Fibroblast of lung (primary cell): ENCODE data around the gene LKAAEAR1. TPM values are rescaled to one million over a fixed set of nuclear protein-coding genes. Genes with fewer than 3 reads are reported as not detected.

ENCODE experiments used
- DNase-seq, 2 donors: peaks; one replicate each; pipeline versions ENCODE4 v3.0.0 to v3.0.0-alpha.2; 2010; ENCODE audit warnings: low read depth in 2 of 2
- H2AFZ ChIP-seq: 2 replicates; pipeline ENCODE4 v1.5.1; 2012; ENCODE audit warnings: low read length, control low read depth, inconsistent platforms
- H3K27ac ChIP-seq: 2 replicates; pipeline ENCODE4 v1.5.1; 2011; ENCODE audit warnings: low read length, control low read depth; ENCODE audit not compliant: insufficient read depth
- H3K27me3 ChIP-seq: 2 replicates; pipeline ENCODE4 v1.5.1; 2011; ENCODE audit warnings: mild to moderate bottlenecking, low read length; ENCODE audit not compliant: control insufficient read depth, insufficient read depth
- H3K36me3 ChIP-seq: 2 replicates; pipeline ENCODE4 v1.5.1; 2011; ENCODE audit warnings: low read length; ENCODE audit not compliant: control insufficient read depth, insufficient read depth
- H3K4me1 ChIP-seq: 2 replicates; pipeline ENCODE4 v1.5.1; 2011; ENCODE audit warnings: low read length; ENCODE audit not compliant: control insufficient read depth, insufficient read depth; ENCODE audit errors: extremely low read depth
- H3K4me2 ChIP-seq: 2 replicates; pipeline ENCODE4 v1.5.1; 2011; ENCODE audit warnings: low read length, control low read depth; ENCODE audit not compliant: insufficient read depth; ENCODE audit errors: extremely low read depth
- H3K4me3 ChIP-seq, 4 experiments: fragments of 200-600 bp in 1 of 4; sonication (generic) in 1 of 4; replicated peaks in 1 of 4; 2 replicates each; pipeline ENCODE4 v1.5.1; 2011 to 2016; ENCODE audit warnings: low read length in 4 of 4, low read depth in 3 of 4, mild to moderate bottlenecking in 3 of 4, control low read depth in 2 of 4, inconsistent platforms in 1 of 4, mixed read lengths in 1 of 4; ENCODE audit not compliant: insufficient read depth in 1 of 4; ENCODE audit errors: control extremely low read depth in 1 of 4
- H3K79me2 ChIP-seq: 2 replicates; pipeline ENCODE4 v1.5.1; 2012; ENCODE audit warnings: mild to moderate bottlenecking, low read length, inconsistent platforms; ENCODE audit not compliant: control insufficient read depth, insufficient read depth
- H3K9ac ChIP-seq: 2 replicates; pipeline ENCODE4 v1.5.1; 2011; ENCODE audit warnings: mild to moderate bottlenecking, low read length, control low read depth; ENCODE audit not compliant: insufficient read depth
- H3K9me3 ChIP-seq: 2 replicates; pipeline ENCODE4 v1.5.1; 2012; ENCODE audit warnings: low read depth, low read length; ENCODE audit not compliant: control insufficient read depth, insufficient read depth
- H4K20me1 ChIP-seq: 2 replicates; pipeline ENCODE4 v1.5.1; 2011; ENCODE audit warnings: low read length; ENCODE audit not compliant: control insufficient read depth, insufficient read depth; ENCODE audit errors: extremely low read depth
- CTCF ChIP-seq, 2 donors: IDR thresholded peaks in 1 of 2; conservative IDR thresholded peaks in 1 of 2; 1 replicate in 1 of 2; 2 replicates in 1 of 2; pipeline ENCODE4 v1.5.1; 2011 to 2012; ENCODE audit warnings: low read length in 2 of 2, control low read depth in 1 of 2, inconsistent platforms in 1 of 2, low read depth in 1 of 2, mild to moderate bottlenecking in 1 of 2
- EZH2 ChIP-seq: IDR thresholded peaks from 2 replicates; pipeline ENCODE4 v1.5.1; 2012; ENCODE audit warnings: low read length, control low read depth, mild to moderate bottlenecking; ENCODE audit errors: missing control alignments
- polyA plus RNA-seq, 2 donors: library from polyadenylated mRNA; depleted of rRNA in 1 of 2; stranded (reverse) in 1 of 2; unstranded in 1 of 2; fragments of >200 nt; gene quantifications; 2 replicates each; pipeline ENCODE4 v1.2.1, GENCODE V29; 2011 to 2012; ENCODE audit warnings: missing spikeins in 1 of 2
- total RNA-seq: library from RNA; depleted of rRNA; stranded (reverse); fragments of >200 nt; gene quantifications from 2 replicates; pipeline ENCODE4 v1.2.1, GENCODE V29; 2014

Gene LKAAEAR1
- total and polyA plus RNA-seq, 2 donors (not counting 1 experiment from before 2014, with no cell fraction given) = not detected

GRCh38 chr20:64093013-64093503 lies 8.9 kb upstream of the LKAAEAR1 start:
- Histone ChIP-seq H2AFZ (no peak overlapping the region), H3K4me1 (no peaks in the 10 kb centered on the region), H3K9me3 (no peaks in the 10 kb centered on the region), H3K4me2 (no peak overlapping the region), H3K27me3 (no peaks in the 10 kb centered on the region), H3K9ac (no peak overlapping the region), H3K36me3 (no peaks in the 10 kb centered on the region), H3K79me2 (no peaks in the 10 kb centered on the region), H3K4me3 (no peak overlapping the region), H3K27ac (no peak overlapping the region), H4K20me1 (no peaks in the 10 kb centered on the region)
- no peak for TF ChIP-seq EZH2
- TF ChIP-seq CTCF (conservative IDR thresholded peaks at IDR 0.05 in 1 of 2, IDR thresholded peaks at IDR 0.05 in 1 of 2; ENCODE audit: low read depth in 1 of 2, low read length in 2 of 2) = no peak
- DNase-seq = no peak

- Histone ChIP-seq H3K36me3 (no peaks in the 10 kb centered on the region), H2AFZ (no peak overlapping the region), H3K27me3 (no peaks in the 10 kb centered on the region), H3K9ac (no peak overlapping the region), H3K9me3 (no peaks in the 10 kb centered on the region), H4K20me1 (no peaks in the 10 kb centered on the region), H3K27ac (no peak overlapping the region), H3K4me3 (no peak overlapping the region), H3K4me1 (no peaks in the 10 kb centered on the region), H3K79me2 (no peaks in the 10 kb centered on the region), H3K4me2 (no peak overlapping the region)
- TF ChIP-seq CTCF (conservative IDR thresholded peaks at IDR 0.05 in 1 of 2, IDR thresholded peaks at IDR 0.05 in 1 of 2; ENCODE audit: low read depth in 1 of 2, low read length in 2 of 2) (no peak), EZH2 (no peak)
- no peak for DNase-seq
Observed at GRCh38 chr20:64092258-64093012, 8.2 kb upstream of the LKAAEAR1 start.

- H3K9ac ChIP-seq = no peak overlapping the region
- no peak overlapping the region for H3K27ac ChIP-seq
- no peak overlapping the region for H3K4me3 ChIP-seq
- H3K79me2 ChIP-seq = no peaks in the 10 kb centered on the region
- no peaks in the 10 kb centered on the region for H3K9me3 ChIP-seq
- H3K36me3 ChIP-seq = no peaks in the 10 kb centered on the region
- H2AFZ ChIP-seq = no peak overlapping the region
- DNase-seq = no peak
- H3K4me2 ChIP-seq = no peak overlapping the region
- H3K4me1 ChIP-seq = no peaks in the 10 kb centered on the region
- H4K20me1 ChIP-seq = no peaks in the 10 kb centered on the region
- H3K27me3 ChIP-seq = no peaks in the 10 kb centered on the region
- no peak for TF ChIP-seq CTCF (conservative IDR thresholded peaks at IDR 0.05 in 1 of 2, IDR thresholded peaks at IDR 0.05 in 1 of 2; ENCODE audit: low read depth in 1 of 2, low read length in 2 of 2)
- TF ChIP-seq EZH2 = no peak
Observed at GRCh38 chr20:64091770-64092169, 7.6 kb upstream of the LKAAEAR1 start.
